Measurements from ENCODE around the gene AMD1. TPM values are rescaled to one million over a fixed set of nuclear protein-coding genes. Genes with fewer than 3 reads are reported as not detected.
A peak's percentile ranks its signal among the peaks of the same experiment; 100 is the strongest.

The AMD1 gene
- polyA plus RNA-seq, 2 of the 4 experiments (the other 2 are of a cell fraction), result 89.2 to 147 TPM

- FAIRE-seq (no peak), ATAC-seq (no peak), DNase-seq (ENCODE audit: low read depth in 1 of 2, low spot score in 1 of 2) (no peak)
- Histone ChIP-seq H3K27ac (peak overlapping the region; percentile 94 to 99; a peak in 3 of 6 replicates), H3K9me3 (no peaks in the 10 kb centered on the region), H3K4me3 (peak overlapping the region; percentile 86), H3K4me1 (peaks cover 52% of the 10 kb centered on the region), H3K4me2 (peak overlapping the region; percentile 82)
- TF ChIP-seq JUNB (IDR thresholded peaks at IDR 0.05) (no peak), KDM1A (IDR thresholded peaks at IDR 0.05; ENCODE audit: low read depth) (no peak), MAZ (IDR thresholded peaks at IDR 0.05; ENCODE audit: borderline replicate concordance, low read depth, low read length) (no peak)
- 18% methylated on average over 10 of the region's 10 CpGs for WGBS (ENCODE audit: missing lambda C conversion rate)
- POLR2A ChIA-PET, result interaction anchor here (0.7 to 6.8 kb wide), 9 partner anchors 9 to 195 kb away, joined by 3 to 162 read pairs (median 6); partner anchors contain the start of genes CDK19 and GTF3C6
- CTCF ChIA-PET, result interaction anchor here (0.5 to 2.7 kb wide), 10 partner anchors 11 to 334 kb away, joined by 3 to 19 read pairs (median 4); no protein-coding TSS in a partner anchor
These were observed 2.4 kb downstream of the AMD1 start for GRCh38 chr6:110876806-110877564.

GRCh38 chr6:110877569-110877968, 3.0 kb downstream of the AMD1 start:
- Histone ChIP-seq H3K4me1 (peaks cover 58% of the 10 kb centered on the region), H3K4me2 (peak overlapping the region; percentile 82), H3K4me3 (peak overlapping the region; percentile 86; the same call in 2 of the 3 replicates), H3K9me3 (no peaks in the 10 kb centered on the region), H3K27ac (peak overlapping the region in 1 of 2 experiments; percentile 47; a peak in 1 of 6 replicates)
- CTCF ChIA-PET, result interaction anchor here (0.6 to 2.7 kb wide), 5 partner anchors 70 to 335 kb away, joined by 3 to 19 read pairs (median 3); no protein-coding TSS in a partner anchor
- WGBS (ENCODE audit: missing lambda C conversion rate), result 11% methylated on average over 2 of the region's 2 CpGs
- TF ChIP-seq CEBPB (IDR thresholded peaks at IDR 0.05), result no peak
- TF ChIP-seq PBX3 (IDR thresholded peaks at IDR 0.05), result no peak
- no peak for TF ChIP-seq ZNF302 (CRISPR knock-in tag; IDR thresholded peaks at IDR 0.05)
- TF ChIP-seq MAZ (IDR thresholded peaks at IDR 0.05; ENCODE audit: borderline replicate concordance, low read depth, low read length), result no peak
- TF ChIP-seq SMC3 (IDR thresholded peaks at IDR 0.05), result no peak
- no peak for TF ChIP-seq HOXB5 (CRISPR knock-in tag; IDR thresholded peaks at IDR 0.05)
- POLR2A ChIA-PET, result interaction anchor here (6.8 kb wide), 1 partner anchor 62 kb away, joined by 162 read pairs; the partner anchor contains the start of gene CDK19
- no peak for DNase-seq (ENCODE audit: low read depth in 1 of 2, low spot score in 1 of 2)
- FAIRE-seq, result no peak
- no peak for ATAC-seq

GRCh38 chr6:110878751-110879522, 4.4 kb downstream of the AMD1 start:
- CTCF ChIA-PET, result interaction anchor here (0.7 to 2.7 kb wide), 21 partner anchors 9 to 372 kb away, joined by 3 to 19 read pairs (median 3); no protein-coding TSS in a partner anchor
- H3K4me2 ChIP-seq, result peak overlapping the region; percentile 82
- no peaks in the 10 kb centered on the region for H3K9me3 ChIP-seq
- H3K27ac ChIP-seq, result peak overlapping the region in 1 of 2 experiments; percentile 38; a peak in 2 of 6 replicates
- peaks cover 60% of the 10 kb centered on the region for H3K4me1 ChIP-seq
- no peak for ATAC-seq
- 10% methylated on average over 10 of the region's 10 CpGs for WGBS (ENCODE audit: missing lambda C conversion rate)
- FAIRE-seq, result no peak
- POLR2A ChIA-PET, result interaction anchor here (0.5 to 1.5 kb wide), 3 partner anchors 43 to 182 kb away, joined by 3 to 12 read pairs (median 7); partner anchors contain the start of gene CDK19
- TF ChIP-seq EHF (CRISPR knock-in tag; IDR thresholded peaks at IDR 0.05) (no peak), MAX (IDR thresholded peaks at IDR 0.05) (0 out of 2 replicates have a peak, but pooled peaks have one; percentile 19), HEYL (CRISPR knock-in tag; IDR thresholded peaks at IDR 0.05) (no peak), RAD21 (conservative IDR thresholded peaks at IDR 0.05 in 1 of 2, IDR thresholded peaks at IDR 0.05 in 1 of 2) (peak; percentile 32 to 51; a peak in 3 of 5 replicates), REST (IDR thresholded peaks at IDR 0.05) (no peak), CEBPB (IDR thresholded peaks at IDR 0.05) (no peak), CTCF (IDR thresholded peaks at IDR 0.05) (peak; percentile 48), SMC3 (IDR thresholded peaks at IDR 0.05) (peak; percentile 65), JUN (IDR thresholded peaks at IDR 0.05) (no peak), TP53 (CRISPR knock-in tag; IDR thresholded peaks at IDR 0.05) (no peak), MYC (IDR thresholded peaks at IDR 0.05; ENCODE audit: borderline replicate concordance, low read length) (no peak), CBX2 (IDR thresholded peaks at IDR 0.05; ENCODE audit: borderline replicate concordance, low read depth) (no peak)
- DNase-seq (ENCODE audit: low read depth in 1 of 2, low spot score in 1 of 2), result peak; percentile 38 to 48
- H3K4me3 ChIP-seq, result peak overlapping the region; percentile 20; the same call in 1 of the 3 replicates

All from A549 (cell line).